Loucy (cell line): ENCODE measurements around the gene TTC7B.

Source experiments
- CTCF ChIP-seq: fragments of 200-600 bp; sonication (generic); conservative IDR thresholded peaks from 2 replicates; pipeline ENCODE4 v1.5.1; 2014; ENCODE audit warnings: mild to moderate bottlenecking, antibody characterized with exemption, low read length
- EZH2phosphoT487 ChIP-seq: fragments of 200-600 bp; IDR thresholded peaks from 2 replicates; pipeline ENCODE4 v1.6.1; 2018; ENCODE audit warnings: antibody characterized with exemption, mild to moderate bottlenecking, moderate library complexity, borderline replicate concordance

DNA sequence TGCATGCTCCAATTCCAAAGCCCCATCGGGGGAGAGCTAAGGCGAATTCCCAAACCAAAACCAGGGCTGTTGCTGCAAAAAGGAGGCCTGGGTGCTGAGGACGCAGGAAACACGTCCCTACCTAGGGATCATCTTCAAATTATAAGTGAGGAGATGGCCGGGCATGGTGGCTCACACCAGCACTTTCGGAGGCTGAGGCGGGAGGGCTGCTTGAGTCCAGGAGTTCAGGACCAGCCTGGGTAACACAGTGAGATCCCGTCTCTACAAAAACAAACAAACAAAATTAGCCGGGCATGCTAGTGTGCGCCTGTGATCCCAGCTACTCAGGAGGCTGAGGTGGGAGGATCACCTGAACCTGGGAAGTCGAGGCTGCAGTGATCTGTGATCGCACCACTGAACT is 276.2 kb downstream of the TTC7B start:
- no peak for TF ChIP-seq CTCF
- TF ChIP-seq EZH2phosphoT487 = no peak
